PFSK-1 (cell line): ENCODE data around the gene MDFIC.

Experiments
- FOXP2 ChIP-seq: optimal IDR thresholded peaks from 2 replicates; pipeline ENCODE3; 2011; ENCODE audit warnings: borderline replicate concordance, control low read depth, inconsistent platforms; ENCODE audit not compliant: insufficient read depth; ENCODE audit errors: extremely low read length, extremely low read depth
- POLR2AphosphoS5 ChIP-seq: IDR thresholded peaks from 2 replicates; pipeline ENCODE4 v1.6.1; 2012; ENCODE audit warnings: low read depth, mild to moderate bottlenecking, control low read depth, low read length, moderate library complexity
- SIN3A ChIP-seq: IDR thresholded peaks from 2 replicates; pipeline ENCODE4 v1.6.1; 2012; ENCODE audit warnings: mild to moderate bottlenecking, low read length, moderate library complexity, borderline replicate concordance; ENCODE audit not compliant: insufficient read depth
- TAF1 ChIP-seq: IDR thresholded peaks from 2 replicates; pipeline ENCODE4 v1.6.1; 2012; ENCODE audit warnings: low read length, control low read depth, borderline replicate concordance; ENCODE audit not compliant: insufficient read depth
- TF ChIP-seq, protein P1 (sequence below), 2 experiments: IDR thresholded peaks; 2 replicates each; pipeline versions ENCODE4 v1.6.1 to v1.8.0; 2011 to 2012; ENCODE audit warnings: low read depth in 2 of 2, low read length in 2 of 2, control low read depth in 1 of 2, inconsistent platforms in 1 of 2, mild to moderate bottlenecking in 1 of 2, moderate library complexity in 1 of 2; ENCODE audit not compliant: insufficient read depth in 1 of 2

Gene MDFIC

DNA sequence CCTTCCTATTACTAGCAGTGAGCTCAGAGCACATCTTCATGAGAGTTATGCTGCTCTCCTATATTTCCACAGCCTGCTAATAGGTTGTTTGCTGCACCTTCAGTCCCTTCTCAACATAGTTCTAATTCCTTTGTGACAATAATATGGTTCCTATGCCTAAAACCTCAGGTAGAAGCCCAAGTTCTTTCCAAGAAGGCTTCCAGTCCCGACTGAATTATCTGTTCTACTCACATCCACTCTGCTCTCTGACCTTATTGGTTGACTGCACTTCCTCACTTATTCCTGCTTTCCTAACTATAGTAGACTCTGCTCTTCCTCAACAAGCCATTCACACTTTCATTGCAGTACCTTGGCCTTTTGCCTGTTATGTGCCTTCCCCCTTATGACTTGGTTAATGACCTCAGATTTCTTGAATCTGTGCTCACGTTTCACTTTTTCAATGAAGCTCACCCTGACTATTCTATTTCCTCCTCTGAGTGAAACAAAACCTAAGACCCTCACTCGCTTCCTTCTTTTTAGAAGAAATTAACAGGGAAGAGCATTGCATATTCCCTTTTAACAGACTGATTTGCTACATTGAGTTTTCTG is 132.7 kb downstream of the MDFIC start:
- TF ChIP-seq, protein P1, sequence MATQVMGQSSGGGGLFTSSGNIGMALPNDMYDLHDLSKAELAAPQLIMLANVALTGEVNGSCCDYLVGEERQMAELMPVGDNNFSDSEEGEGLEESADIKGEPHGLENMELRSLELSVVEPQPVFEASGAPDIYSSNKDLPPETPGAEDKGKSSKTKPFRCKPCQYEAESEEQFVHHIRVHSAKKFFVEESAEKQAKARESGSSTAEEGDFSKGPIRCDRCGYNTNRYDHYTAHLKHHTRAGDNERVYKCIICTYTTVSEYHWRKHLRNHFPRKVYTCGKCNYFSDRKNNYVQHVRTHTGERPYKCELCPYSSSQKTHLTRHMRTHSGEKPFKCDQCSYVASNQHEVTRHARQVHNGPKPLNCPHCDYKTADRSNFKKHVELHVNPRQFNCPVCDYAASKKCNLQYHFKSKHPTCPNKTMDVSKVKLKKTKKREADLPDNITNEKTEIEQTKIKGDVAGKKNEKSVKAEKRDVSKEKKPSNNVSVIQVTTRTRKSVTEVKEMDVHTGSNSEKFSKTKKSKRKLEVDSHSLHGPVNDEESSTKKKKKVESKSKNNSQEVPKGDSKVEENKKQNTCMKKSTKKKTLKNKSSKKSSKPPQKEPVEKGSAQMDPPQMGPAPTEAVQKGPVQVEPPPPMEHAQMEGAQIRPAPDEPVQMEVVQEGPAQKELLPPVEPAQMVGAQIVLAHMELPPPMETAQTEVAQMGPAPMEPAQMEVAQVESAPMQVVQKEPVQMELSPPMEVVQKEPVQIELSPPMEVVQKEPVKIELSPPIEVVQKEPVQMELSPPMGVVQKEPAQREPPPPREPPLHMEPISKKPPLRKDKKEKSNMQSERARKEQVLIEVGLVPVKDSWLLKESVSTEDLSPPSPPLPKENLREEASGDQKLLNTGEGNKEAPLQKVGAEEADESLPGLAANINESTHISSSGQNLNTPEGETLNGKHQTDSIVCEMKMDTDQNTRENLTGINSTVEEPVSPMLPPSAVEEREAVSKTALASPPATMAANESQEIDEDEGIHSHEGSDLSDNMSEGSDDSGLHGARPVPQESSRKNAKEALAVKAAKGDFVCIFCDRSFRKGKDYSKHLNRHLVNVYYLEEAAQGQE (IDR thresholded peaks at IDR 0.05; ENCODE audit: insufficient read depth in 1 of 2, low read depth in 2 of 2, low read length in 2 of 2), result no peak
- TF ChIP-seq FOXP2, result no peak
- peak; percentile 72; the same call in 1 of the 2 replicates for TF ChIP-seq TAF1
- TF ChIP-seq POLR2AphosphoS5, result peak; percentile 90
- no peak; the same call in 1 of the 2 replicates for TF ChIP-seq SIN3A

DNA sequence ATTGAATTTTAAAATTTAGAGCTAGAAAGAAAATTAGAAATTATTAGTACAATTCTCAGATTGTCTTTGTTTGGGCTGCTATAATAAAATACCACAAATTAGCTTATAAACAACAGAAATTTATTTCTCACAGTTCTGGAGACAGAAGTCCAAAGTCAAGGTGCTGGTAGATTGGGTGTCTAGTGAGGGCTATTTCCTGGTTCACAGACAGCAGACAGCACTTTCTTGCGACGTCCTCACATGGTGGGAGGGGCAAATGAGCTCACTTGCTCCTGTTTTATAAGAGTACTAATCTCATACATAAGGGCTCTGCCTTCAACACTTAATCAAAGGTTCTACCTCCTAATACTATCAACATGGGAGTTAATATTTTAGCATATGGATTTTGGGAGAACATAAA is 134.1 kb downstream of the MDFIC start:
- TF ChIP-seq SIN3A (no peak), POLR2AphosphoS5 (peak; percentile 88), FOXP2 (no peak), TAF1 (peak; percentile 87; the same call in 1 of the 2 replicates)
- TF ChIP-seq, protein P1 (IDR thresholded peaks at IDR 0.05; ENCODE audit: insufficient read depth in 1 of 2, low read depth in 2 of 2, low read length in 2 of 2), result peak in 1 of 2 experiments; percentile 39; a peak in 1 of 4 replicates

- no peak for TF ChIP-seq SIN3A
- no peak for TF ChIP-seq FOXP2
- no peak for TF ChIP-seq POLR2AphosphoS5
- no peak for TF ChIP-seq TAF1
- TF ChIP-seq, protein P1 (IDR thresholded peaks at IDR 0.05; ENCODE audit: insufficient read depth in 1 of 2, low read depth in 2 of 2, low read length in 2 of 2), result no peak
These were observed 136.8 kb downstream of the MDFIC start for GRCh38 chr7:115058726-115059125.

DNA sequence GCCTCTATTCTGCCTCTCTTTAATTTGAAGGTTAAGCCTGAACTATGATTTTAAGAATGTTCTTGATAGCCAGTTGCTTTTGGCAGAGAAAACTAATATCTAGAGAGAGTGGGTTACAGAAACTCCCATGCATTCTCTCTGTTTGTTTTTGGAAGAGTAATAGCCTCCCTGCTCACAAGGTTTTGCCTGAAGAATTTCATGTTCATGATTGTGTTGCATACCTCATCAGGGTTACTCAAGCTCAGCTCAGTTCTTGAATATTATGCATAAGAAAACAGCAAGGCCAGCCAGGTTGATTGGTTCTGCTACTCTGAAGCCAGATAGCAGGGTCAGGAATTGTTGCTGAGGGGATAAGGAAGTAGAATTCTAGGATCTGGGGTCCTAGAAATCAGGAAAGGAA is 137.4 kb downstream of the MDFIC start:
- no peak for TF ChIP-seq FOXP2
- TF ChIP-seq TAF1, result no peak
- TF ChIP-seq, protein P1 (IDR thresholded peaks at IDR 0.05; ENCODE audit: insufficient read depth in 1 of 2, low read depth in 2 of 2, low read length in 2 of 2), result no peak
- no peak for TF ChIP-seq POLR2AphosphoS5
- TF ChIP-seq SIN3A, result no peak
